B cell (primary cell): ENCODE results near the gene UBXN2A. TPM values are rescaled to one million over a fixed set of nuclear protein-coding genes. Genes with fewer than 3 reads are reported as not detected.

ENCODE experiments used
- ATAC-seq: fragments of 200-7000 bp; cut with Tn5 transposase; one replicate; pipeline ENCODE4 v1.10.0; 2021; ENCODE audit warnings: low read depth, mild to moderate bottlenecking, moderate number of reproducible peaks, moderate library complexity
- CTCF ChIA-PET: fragments of 350-600 bp; sonication (Branson Sonifier 250); formaldehyde crosslinking; loops from one replicate; lab custom pipeline; 2021; ENCODE audit warnings: antibody characterized with exemption, inconsistent platforms; lab: Charles Lee
- POLR2A ChIA-PET: fragments of 350-600 bp; sonication (Branson Sonifier 250); formaldehyde crosslinking; loops from one replicate; lab custom pipeline; 2021; ENCODE audit warnings: antibody characterized with exemption; lab: Charles Lee
- DNase-seq: peaks from one replicate; pipeline ENCODE4 v3.0.0; 2013
- H2AFZ ChIP-seq: 2 replicates; pipeline ENCODE4 v1.6.1; 2012; ENCODE audit warnings: mild to moderate bottlenecking, low read depth, low read length; ENCODE audit not compliant: insufficient read depth, poor library complexity, severe bottlenecking
- H3K27ac ChIP-seq, 2 donors: 1 replicate in 1 of 2; 2 replicates in 1 of 2; pipeline ENCODE4 v1.5.1; 2012 to 2013; ENCODE audit warnings: low read length in 2 of 2, mild to moderate bottlenecking in 2 of 2, moderate library complexity in 1 of 2
- H3K27me3 ChIP-seq, 4 experiments: fragments of 200-600 bp in 1 of 4; sonication (generic) in 1 of 4; replicated peaks in 1 of 4; 1 replicate in 2 of 4; 2 replicates in 2 of 4; pipeline versions ENCODE4 v1.6.1 to v1.7.0; 2013 to 2016; ENCODE audit warnings: low read length in 3 of 4, mild to moderate bottlenecking in 2 of 4, mixed read lengths in 1 of 4, moderate library complexity in 1 of 4; ENCODE audit not compliant: insufficient read depth in 4 of 4, control insufficient read depth in 3 of 4; ENCODE audit errors: control extremely low read depth in 1 of 4
- H3K36me3 ChIP-seq, 2 experiments: replicated peaks in 1 of 2; 1 replicate in 1 of 2; 2 replicates in 1 of 2; pipeline versions ENCODE4 v1.6.1 to v1.7.1; 2013; ENCODE audit warnings: low read length in 1 of 2; ENCODE audit not compliant: insufficient read depth in 2 of 2, control insufficient read depth in 1 of 2; ENCODE audit errors: control extremely low read depth in 1 of 2, extremely low read depth in 1 of 2
- H3K4me1 ChIP-seq, 2 donors: fragments of 200-600 bp in 1 of 2; sonication (generic) in 1 of 2; 1 replicate in 1 of 2; 2 replicates in 1 of 2; pipeline versions ENCODE4 v1.5.1 to v1.6.1; 2013 to 2017; ENCODE audit warnings: low read length in 2 of 2; ENCODE audit not compliant: control insufficient read depth in 2 of 2, insufficient read depth in 2 of 2
- H3K4me2 ChIP-seq: replicated peaks from 2 replicates; pipeline ENCODE3; 2012; ENCODE audit warnings: mild to moderate bottlenecking, low read depth, low read length; ENCODE audit not compliant: poor library complexity, severe bottlenecking
- H3K4me3 ChIP-seq, 5 experiments: fragments of 200-600 bp in 1 of 5; sonication (generic) in 1 of 5; 1 replicate in 3 of 5; 2 replicates in 2 of 5; pipeline versions ENCODE4 v1.5.1 to v1.7.0; 2011 to 2016; ENCODE audit warnings: low read length in 4 of 5, mild to moderate bottlenecking in 4 of 5, low read depth in 2 of 5, control low read depth in 1 of 5, moderate library complexity in 1 of 5; ENCODE audit not compliant: insufficient read depth in 1 of 5; ENCODE audit errors: control extremely low read depth in 1 of 5, extremely low read depth in 1 of 5
- H3K79me2 ChIP-seq: fragments of 200-600 bp; sonication (generic); one replicate; pipeline ENCODE4 v1.6.0; 2016; ENCODE audit warnings: low read length; ENCODE audit not compliant: control insufficient read depth, insufficient read depth
- H3K9ac ChIP-seq: fragments of 200-600 bp; sonication (generic); 2 replicates; pipeline ENCODE4 v1.6.1; 2017; ENCODE audit warnings: mild to moderate bottlenecking, low read length, moderate library complexity
- H3K9me3 ChIP-seq, 3 donors: one replicate each; pipeline versions ENCODE4 v1.6.1 to v1.7.1; 2013; ENCODE audit warnings: low read length in 2 of 3; ENCODE audit not compliant: control insufficient read depth in 2 of 3, insufficient read depth in 1 of 3; ENCODE audit errors: control extremely low read depth in 1 of 3
- H4K20me1 ChIP-seq: 2 replicates; pipeline ENCODE4 v1.6.0; 2012; ENCODE audit warnings: mild to moderate bottlenecking, low read length; ENCODE audit not compliant: insufficient read depth, control insufficient read depth, poor library complexity, severe bottlenecking
- H3K27ac Mint-ChIP-seq: one replicate; pipeline ENCODE4 v1.8.0; 2021; ENCODE audit warnings: mixed read lengths
- H3K27me3 Mint-ChIP-seq: one replicate; pipeline ENCODE4 v1.8.0; 2021; ENCODE audit warnings: mixed read lengths
- H3K4me1 Mint-ChIP-seq: one replicate; pipeline ENCODE4 v1.8.0; 2021; ENCODE audit warnings: mixed read lengths
- H3K4me3 Mint-ChIP-seq: one replicate; pipeline ENCODE4 v1.8.0; 2021; ENCODE audit warnings: mixed read lengths
- H3K9me3 Mint-ChIP-seq: one replicate; pipeline ENCODE4 v1.8.0; 2022; ENCODE audit warnings: mixed read lengths; ENCODE audit not compliant: insufficient read depth
- CTCF ChIP-seq: fragments of 200-600 bp; IDR thresholded peaks from one replicate; pipeline ENCODE4 v1.8.0; 2022; ENCODE audit warnings: antibody characterized with exemption, mild to moderate bottlenecking
- EZH2 ChIP-seq: IDR thresholded peaks from 2 replicates; pipeline ENCODE4 v1.6.1; 2012; ENCODE audit warnings: borderline replicate concordance, low read depth, mild to moderate bottlenecking, moderate library complexity, low read length; ENCODE audit not compliant: insufficient read depth, poor library complexity, severe bottlenecking
- WGBS: methylation state at CpG from one replicate; pipeline ENCODE4 v1.1.5; 2013; ENCODE audit warnings: missing lambda C conversion rate; ENCODE audit not compliant: insufficient coverage; 5-methylcytosine and 5-hydroxymethylcytosine counted together
- intact Hi-C: fragments of 100-400 bp; cut with micrococcal nuclease; formaldehyde crosslinking; loops from one replicate; pipeline ENCODE4 v1.10.0; 2022
- polyA plus RNA-seq: library from polyadenylated mRNA; depleted of rRNA; stranded (reverse); fragments of >200 nt; gene quantifications from 2 replicates; pipeline ENCODE4 v1.2.3, GENCODE V29; 2012
- total RNA-seq, 2 donors: library from RNA; stranded (reverse); fragments of 120-200 nt in 1 of 2; gene quantifications; 1 replicate in 1 of 2; 2 replicates in 1 of 2; pipeline versions ENCODE4 v1.2.3 to v1.2.4, GENCODE V29; 2013 to 2022

Gene UBXN2A
- total and polyA plus RNA-seq, 2 donors (not counting 1 experiment from before 2014, with no cell fraction given): 2.8 to 13.4 TPM

- H3K4me3 ChIP-seq: peak within 1 kb of the TSS; percentile 53 to 92 (median 79)
- peak within 1 kb of the TSS; percentile 86 for H3K27ac Mint-ChIP-seq
- peaks cover 0 to 20% (median 2%) of the 10 kb centered on the region in 4 experiments for H3K27me3 ChIP-seq
- no peaks in the 10 kb centered on the region for H3K9me3 ChIP-seq
- peak; percentile 95 for DNase-seq
- TF ChIP-seq EZH2 (no peak), CTCF (no peak)
- H3K27ac ChIP-seq: peak within 1 kb of the TSS in 1 of 2 donors; percentile 79
- H3K9ac ChIP-seq: peak within 1 kb of the TSS; percentile 92
- peaks cover 24 to 26% of the 10 kb centered on the region in 2 donors for H3K4me1 ChIP-seq
- H3K4me1 Mint-ChIP-seq: peaks cover 25% of the 10 kb centered on the region
- H3K4me2 ChIP-seq: peak within 1 kb of the TSS; percentile 96
- ChIA-PET CTCF (interaction anchor here (1.0 to 2.0 kb wide), 6 partner anchors 19 to 222 kb away, joined by 3 to 18 read pairs (median 6); partner anchors contain the start of genes ATAD2B, SF3B6 and TP53I3), POLR2A (interaction anchor here (1.7 to 1.8 kb wide), 2 partner anchors 29 to 120 kb away, joined by 16 to 20 read pairs; partner anchors contain the start of genes ATAD2B and SF3B6)
- peak within 1 kb of the TSS; percentile 97 for H2AFZ ChIP-seq
- H3K79me2 ChIP-seq: peaks cover 18% of the 10 kb centered on the region
- no peaks in the 10 kb centered on the region for H4K20me1 ChIP-seq
- no peaks in the 10 kb centered on the region for H3K9me3 Mint-ChIP-seq
- H3K4me3 Mint-ChIP-seq: peak within 1 kb of the TSS; percentile 90
- intact Hi-C loops: loop anchor here (1.0 to 2.0 kb wide), 6 partner anchors 29 to 1832 kb away; partner anchors contain the start of genes ASXL2, ATAD2B, CENPO and FAM228B
- no peaks in the 10 kb centered on the region for H3K27me3 Mint-ChIP-seq
- 0% methylated on average over 32 of the region's 38 CpGs for WGBS
- ATAC-seq: peak; percentile 99
- H3K36me3 ChIP-seq: no peaks in the 10 kb centered on the region
Observed at GRCh38 chr2:24046930-24047702, 106.9 kb downstream of the UBXN2A start, which contains the start of gene WDCP. Gene WDCP (minus strand): TSS chr2:24047391. CDS start chr2:24039494, 7,897 bp downstream.
